Choroid plexus epithelial cell (primary cell): ENCODE measurements around the gene QPRT.
"Not testable (repeated sequence)": the region's sequence is repeated elsewhere in the genome, so short reads cannot be mapped to it uniquely, and the experiment has no call there.

Experiments used
- DNase-seq: peaks from one replicate; pipeline ENCODE4 v3.0.0-alpha.2; 2010; ENCODE audit warnings: low read depth
- H3K4me3 ChIP-seq: 2 replicates; pipeline ENCODE4 v1.5.1; 2011; ENCODE audit warnings: low read depth, mild to moderate bottlenecking, control low read depth, low read length, moderate library complexity
- TF ChIP-seq, protein P1 (sequence below): conservative IDR thresholded peaks from 2 replicates; pipeline ENCODE4 v1.5.1; 2011; ENCODE audit warnings: low read depth, mild to moderate bottlenecking, control low read depth, inconsistent platforms, low read length, moderate library complexity

The QPRT gene

DNA sequence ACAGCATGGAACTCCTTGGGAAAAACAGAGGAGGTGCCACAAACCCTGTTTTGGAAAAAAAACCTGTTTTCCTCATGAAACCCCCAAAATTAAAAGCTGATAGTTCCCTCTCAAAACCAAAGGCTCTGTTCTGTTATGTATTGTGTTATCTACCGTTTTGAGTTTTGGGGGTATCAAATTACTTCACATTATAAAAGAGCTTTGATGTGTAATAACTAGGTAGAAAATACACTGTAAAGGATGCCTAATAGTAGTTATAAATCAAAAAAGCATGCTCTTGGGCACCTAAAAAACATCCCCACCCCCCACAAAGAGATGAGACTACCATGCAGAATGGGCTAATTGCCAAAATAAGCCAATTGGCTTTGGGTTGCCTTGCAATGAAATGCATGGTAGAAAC lies 36.0 kb downstream of the QPRT start:
- no peak for DNase-seq
- TF ChIP-seq, protein P1, sequence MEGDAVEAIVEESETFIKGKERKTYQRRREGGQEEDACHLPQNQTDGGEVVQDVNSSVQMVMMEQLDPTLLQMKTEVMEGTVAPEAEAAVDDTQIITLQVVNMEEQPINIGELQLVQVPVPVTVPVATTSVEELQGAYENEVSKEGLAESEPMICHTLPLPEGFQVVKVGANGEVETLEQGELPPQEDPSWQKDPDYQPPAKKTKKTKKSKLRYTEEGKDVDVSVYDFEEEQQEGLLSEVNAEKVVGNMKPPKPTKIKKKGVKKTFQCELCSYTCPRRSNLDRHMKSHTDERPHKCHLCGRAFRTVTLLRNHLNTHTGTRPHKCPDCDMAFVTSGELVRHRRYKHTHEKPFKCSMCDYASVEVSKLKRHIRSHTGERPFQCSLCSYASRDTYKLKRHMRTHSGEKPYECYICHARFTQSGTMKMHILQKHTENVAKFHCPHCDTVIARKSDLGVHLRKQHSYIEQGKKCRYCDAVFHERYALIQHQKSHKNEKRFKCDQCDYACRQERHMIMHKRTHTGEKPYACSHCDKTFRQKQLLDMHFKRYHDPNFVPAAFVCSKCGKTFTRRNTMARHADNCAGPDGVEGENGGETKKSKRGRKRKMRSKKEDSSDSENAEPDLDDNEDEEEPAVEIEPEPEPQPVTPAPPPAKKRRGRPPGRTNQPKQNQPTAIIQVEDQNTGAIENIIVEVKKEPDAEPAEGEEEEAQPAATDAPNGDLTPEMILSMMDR: no peak

DNA sequence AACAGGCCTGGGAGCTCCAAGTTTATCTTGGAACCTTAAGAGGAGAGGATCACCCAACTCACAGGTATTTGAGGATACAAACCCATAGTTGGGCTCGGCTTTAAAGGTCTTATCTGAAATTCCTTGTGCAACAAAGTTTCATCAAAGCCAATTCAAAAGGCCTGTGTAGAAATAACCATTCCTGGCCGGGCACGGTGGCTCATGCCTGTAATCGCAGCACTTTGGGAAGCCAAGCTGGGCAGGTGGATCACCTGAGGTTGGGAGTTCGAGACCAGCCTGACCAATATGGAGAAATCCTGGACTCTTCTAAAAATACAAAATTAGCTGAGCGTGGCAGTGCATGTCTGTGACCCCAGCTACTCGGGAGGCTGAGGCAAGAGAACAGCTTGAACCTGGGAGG lies 38.1 kb downstream of the QPRT start:
- TF ChIP-seq, protein P1: no peak
- no peak for DNase-seq
- no peak overlapping the region for H3K4me3 ChIP-seq

More for the DNA sequence above, 36.0 kb downstream of the QPRT start:
- H3K4me3 ChIP-seq: no peak overlapping the region

DNA sequence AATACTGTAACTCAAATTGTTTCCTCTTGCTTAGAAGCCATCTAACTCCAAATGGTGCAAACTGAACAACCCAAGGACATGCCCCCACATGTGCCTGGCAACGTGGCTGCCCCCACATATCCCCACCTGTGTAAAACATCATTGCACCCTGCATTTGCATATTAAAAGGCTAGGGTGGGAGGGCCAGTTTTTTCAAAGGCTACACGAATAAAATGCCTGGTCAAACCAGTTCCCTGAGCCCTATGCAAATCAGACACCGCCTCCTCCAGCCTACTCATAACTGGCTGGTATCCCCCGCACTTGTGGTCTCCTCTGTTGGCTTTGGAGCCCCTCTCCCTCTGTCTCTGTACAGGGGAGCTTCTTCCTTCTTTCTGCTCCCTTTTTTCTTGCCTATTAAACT lies 40.1 kb downstream of the QPRT start:
- DNase-seq: no peak

DNA sequence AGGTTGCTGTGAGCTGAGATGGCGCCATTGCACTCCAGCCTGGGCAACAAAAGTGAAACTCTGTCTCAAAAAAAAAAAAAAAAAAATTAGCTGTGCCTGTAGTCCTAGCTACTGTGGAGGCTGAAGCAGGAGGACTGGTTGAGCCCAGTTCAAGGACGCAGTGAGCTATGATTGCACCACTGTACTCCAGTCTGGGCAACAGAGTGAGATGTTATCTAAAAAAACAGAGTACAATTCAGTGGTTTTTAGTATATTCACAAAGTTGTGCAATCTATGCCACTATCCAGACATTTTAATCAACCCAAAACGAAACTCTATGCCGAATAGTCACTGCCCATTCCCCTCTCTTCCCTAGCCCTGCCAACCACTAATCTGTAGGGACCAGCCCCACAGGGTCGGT lies 41.7 kb downstream of the QPRT start:
- TF ChIP-seq, protein P1: no peak
- no peak overlapping the region for H3K4me3 ChIP-seq
- no peak for DNase-seq

More for the DNA sequence above, 40.1 kb downstream of the QPRT start:
- H3K4me3 ChIP-seq: no peak overlapping the region
- TF ChIP-seq, protein P1: no peak

DNA sequence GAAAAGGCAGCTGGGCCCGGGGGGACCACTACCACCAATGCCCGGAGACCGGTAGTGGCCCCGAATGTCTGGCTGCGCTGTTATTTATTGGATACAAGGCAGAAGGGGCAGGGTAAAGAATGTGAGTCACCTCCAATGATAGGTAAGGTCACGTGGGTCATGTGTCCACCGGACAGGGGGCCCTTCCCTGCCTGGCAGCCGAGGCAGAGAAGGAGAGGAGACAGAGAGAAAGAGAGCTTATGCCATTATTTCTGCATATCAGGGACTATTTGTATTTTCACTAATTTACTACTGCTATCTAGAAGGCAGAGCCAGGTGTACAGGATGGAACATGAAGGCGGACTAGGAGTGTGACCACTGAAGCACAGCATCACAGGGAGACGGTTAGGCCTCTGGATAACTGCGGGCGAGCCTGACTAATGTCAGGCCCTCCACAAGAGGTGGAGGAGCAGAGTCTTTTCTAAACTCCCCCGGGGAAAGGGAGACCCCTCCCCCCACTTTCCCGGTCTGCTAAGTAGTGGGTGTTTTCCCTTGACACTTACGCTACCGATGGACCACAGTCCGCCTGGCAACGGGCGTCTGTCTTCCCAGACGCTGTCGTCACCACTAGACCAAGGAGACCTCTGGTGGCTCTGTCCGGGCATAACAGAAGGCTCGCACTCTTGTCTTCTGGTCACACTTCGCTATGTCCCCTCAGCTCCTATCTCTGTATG lies 42.3 kb downstream of the QPRT start:
- H3K4me3 ChIP-seq: not testable (repeated sequence)
- TF ChIP-seq, protein P1: peak; percentile 67
- DNase-seq: peak; percentile 69

DNA sequence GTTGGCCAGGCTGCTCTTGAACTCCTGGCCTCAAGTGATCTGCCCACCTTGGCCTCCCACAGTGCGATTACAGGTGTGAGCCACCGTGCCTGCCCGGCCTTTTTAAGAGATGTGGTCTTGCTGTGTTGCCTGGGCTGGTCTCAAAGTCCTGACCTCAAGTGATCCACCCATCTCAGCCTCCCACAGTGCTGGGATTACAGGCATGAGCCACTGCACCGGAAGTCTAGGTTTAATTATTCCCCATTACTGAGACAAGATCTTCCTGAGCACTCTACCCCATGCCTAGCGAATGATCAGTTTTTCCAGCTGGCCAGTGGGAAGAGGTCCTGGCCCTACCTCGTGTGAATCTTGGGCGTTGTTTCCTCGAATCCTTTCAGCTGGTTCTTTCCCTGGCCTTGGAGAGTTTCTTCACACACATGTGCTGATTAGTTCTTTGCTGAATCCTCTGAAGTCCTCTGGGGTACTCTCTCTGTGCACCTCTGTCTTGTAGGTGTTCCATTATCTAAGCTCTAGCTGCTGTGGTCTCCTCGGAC lies 47.9 kb downstream of the QPRT start:
- TF ChIP-seq, protein P1: no peak
- no peak overlapping the region for H3K4me3 ChIP-seq
- DNase-seq: no peak

DNA sequence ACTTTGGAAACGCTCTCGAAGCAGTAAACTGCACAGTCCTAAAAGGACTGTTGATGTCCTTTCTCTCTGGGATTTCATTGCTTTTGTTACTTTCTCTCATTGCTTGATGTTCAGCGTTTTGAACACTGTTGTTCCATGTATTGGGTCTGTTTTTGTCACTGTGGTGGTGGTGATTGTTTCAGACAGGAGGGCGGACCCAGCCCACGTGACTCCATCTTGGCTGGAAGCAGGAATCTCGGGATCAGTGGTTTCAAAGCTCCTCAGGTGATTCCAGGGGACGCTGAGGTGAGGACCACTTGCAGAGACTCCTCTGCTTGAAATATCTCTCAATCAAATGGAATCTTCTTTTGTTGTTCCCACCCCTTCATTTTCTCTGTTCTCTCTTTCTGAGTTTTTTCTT lies 48.5 kb downstream of the QPRT start:
- no peak overlapping the region for H3K4me3 ChIP-seq
- DNase-seq: no peak
- TF ChIP-seq, protein P1: no peak
